GM13976 (cell line): Measurements from ENCODE around the gene F7.
"Not testable (repeated sequence)": the region's sequence is repeated elsewhere in the genome, so short reads cannot be mapped to it uniquely, and the experiment has no call there.

Experiments
- DNase-seq: peaks from one replicate; pipeline ENCODE4 v3.0.0; 2012; ENCODE audit warnings: low spot score
- CTCF ChIP-seq: IDR thresholded peaks from 2 replicates; pipeline ENCODE4 v1.5.1; 2012; ENCODE audit warnings: borderline replicate concordance, mild to moderate bottlenecking; ENCODE audit not compliant: insufficient read depth; ENCODE audit errors: extremely low read depth, missing control alignments, control extremely low read depth
- in situ Hi-C: fragments of 300-500 bp; cut with MboI; formaldehyde crosslinking; loops from one replicate; pipeline ENCODE4 v1.12.0; 2022; ENCODE audit warnings: low sequenced_read_pairs, mixed read lengths, inconsistent platforms; ENCODE audit not compliant: unreplicated experiment

Gene F7

GRCh38 chr13:113157929-113158747 is 52.5 kb downstream of the F7 start, which contains the start of gene PROZ:
Gene PROZ (plus strand): TSS chr13:113158648. CDS start chr13:113158661, 13 bp downstream.
- in situ Hi-C loops = no loop called here
- no peak for TF ChIP-seq CTCF
- no peak for DNase-seq

- no peak for TF ChIP-seq CTCF
- no peak for DNase-seq
- in situ Hi-C loops = no loop called here
These were observed 53.4 kb downstream of the F7 start for GRCh38 chr13:113158946-113159345.

- in situ Hi-C loops = no loop called here
- DNase-seq = no peak
- no peak for TF ChIP-seq CTCF
These were observed 54.1 kb downstream of the F7 start for GRCh38 chr13:113159701-113160100.

GRCh38 chr13:113160983-113161382 is 55.4 kb downstream of the F7 start:
- in situ Hi-C loops = no loop called here

GRCh38 chr13:113161433-113161832 is 55.8 kb downstream of the F7 start:
- no peak for DNase-seq
- no peak for TF ChIP-seq CTCF
- in situ Hi-C loops = no loop called here

More at GRCh38 chr13:113160983-113161382, 55.4 kb downstream of the F7 start:
- TF ChIP-seq CTCF = no peak
- DNase-seq = no peak

GRCh38 chr13:113161975-113162374 is 56.4 kb downstream of the F7 start:
- DNase-seq, in situ Hi-C loops: not testable (repeated sequence)
